Measurements from ENCODE around the gene PTH1R. TPM values are rescaled to one million over a fixed set of nuclear protein-coding genes. Genes with fewer than 3 reads are reported as not detected.

The PTH1R gene
- polyA plus RNA-seq, 2 of the 4 experiments (the other 2 are of a cell fraction) = 0.45 to 0.53 TPM

- CTCF ChIA-PET = interaction anchor here (1.4 to 2.4 kb wide), 4 partner anchors 7 to 413 kb away, joined by 3 to 20 read pairs (median 7); no protein-coding TSS in a partner anchor
- POLR2A ChIA-PET = no interaction called here
- no peak for FAIRE-seq
These were observed 24.2 kb downstream of the PTH1R start for GRCh38 chr3:46901591-46902187.

GRCh38 chr3:46902188-46902631 is 24.7 kb downstream of the PTH1R start:
- WGBS (ENCODE audit: missing lambda C conversion rate) = 86% methylated on average over 13 of the region's 15 CpGs
- no peak overlapping the region for H3K27ac ChIP-seq
- ChIA-PET POLR2A (no interaction called here), CTCF (interaction anchor here (1.9 kb wide), 1 partner anchor 36 kb away, joined by 10 read pairs; no protein-coding TSS in a partner anchor)
- H3K4me2 ChIP-seq = no peak overlapping the region
- H3K9me3 ChIP-seq = no peaks in the 10 kb centered on the region
- FAIRE-seq (no peak), ATAC-seq (no peak), DNase-seq (ENCODE audit: low read depth in 1 of 2, low spot score in 1 of 2) (no peak)
- H3K4me3 ChIP-seq = no peak overlapping the region
- TF ChIP-seq ZSCAN20 (CRISPR knock-in tag; IDR thresholded peaks at IDR 0.05) = no peak
- TF ChIP-seq MYC (IDR thresholded peaks at IDR 0.05; ENCODE audit: borderline replicate concordance, low read length) = no peak
- TF ChIP-seq JUNB (IDR thresholded peaks at IDR 0.05) = no peak
- no peak for TF ChIP-seq MAX (IDR thresholded peaks at IDR 0.05)
- TF ChIP-seq MAZ (IDR thresholded peaks at IDR 0.05; ENCODE audit: borderline replicate concordance, low read depth, low read length) = no peak
- no peak for TF ChIP-seq KDM5A (IDR thresholded peaks at IDR 0.05)
- no peak for TF ChIP-seq RFX5 (IDR thresholded peaks at IDR 0.05)
- TF ChIP-seq CHD2 (IDR thresholded peaks at IDR 0.05; ENCODE audit: low read length, partially characterized antibody) = no peak
- TF ChIP-seq BCL3 (IDR thresholded peaks at IDR 0.05) = no peak
- TF ChIP-seq CEBPB (IDR thresholded peaks at IDR 0.05) = no peak
- no peak for TF ChIP-seq REST (IDR thresholded peaks at IDR 0.05)
- TF ChIP-seq EHMT2 (IDR thresholded peaks at IDR 0.05; ENCODE audit: low read depth) = no peak
- no peak for TF ChIP-seq HOXA7 (CRISPR knock-in tag; IDR thresholded peaks at IDR 0.05)
- no peak for TF ChIP-seq CBX2 (IDR thresholded peaks at IDR 0.05; ENCODE audit: borderline replicate concordance, low read depth)
- no peak for TF ChIP-seq EP300 (IDR thresholded peaks at IDR 0.05)
- no peak for TF ChIP-seq ATOH8 (CRISPR knock-in tag; IDR thresholded peaks at IDR 0.05; ENCODE audit: low read depth)
- no peak for TF ChIP-seq HOXB13 (CRISPR knock-in tag; IDR thresholded peaks at IDR 0.05; ENCODE audit: low read depth)
- TF ChIP-seq ZNF302 (CRISPR knock-in tag; IDR thresholded peaks at IDR 0.05) = no peak
- TF ChIP-seq SREBF2 (IDR thresholded peaks at IDR 0.05) = no peak
- TF ChIP-seq PHF8 (IDR thresholded peaks at IDR 0.05; ENCODE audit: borderline replicate concordance, low read depth) = no peak
- no peaks in the 10 kb centered on the region for H3K4me1 ChIP-seq

More at GRCh38 chr3:46901591-46902187, 24.2 kb downstream of the PTH1R start:
- H3K9me3 ChIP-seq = no peaks in the 10 kb centered on the region
- no peak overlapping the region for H3K4me2 ChIP-seq
- H3K4me3 ChIP-seq = no peak overlapping the region
- no peak for ATAC-seq
- TF ChIP-seq HES2 (IDR thresholded peaks at IDR 0.05) = no peak
- H3K27ac ChIP-seq = no peak overlapping the region
- no peaks in the 10 kb centered on the region for H3K4me1 ChIP-seq
- DNase-seq (ENCODE audit: low read depth in 1 of 2, low spot score in 1 of 2) = no peak
- 53% methylated on average over 6 of the region's 17 CpGs for WGBS (ENCODE audit: missing lambda C conversion rate)
